Keratinocyte (primary cell): ENCODE data around the gene EIF1AD. TPM values are rescaled to one million over a fixed set of nuclear protein-coding genes. Genes with fewer than 3 reads are reported as not detected.
"Not testable (repeated sequence)": the region's sequence is repeated elsewhere in the genome, so short reads cannot be mapped to it uniquely, and the experiment has no call there.

ENCODE experiments used
- DNase-seq: peaks from one replicate; pipeline ENCODE4 v3.0.0-alpha.2; 2011; ENCODE audit warnings: low read depth, missing footprints, low spot score
- FAIRE-seq: peaks from 2 replicates; lab custom pipeline; 2011; peaks lifted over from hg19 to GRCh38; lab: Jason Lieb, UNC
- H2AFZ ChIP-seq: 2 replicates; pipeline ENCODE4 v1.6.0; 2012; ENCODE audit warnings: low read length, control low read depth, inconsistent platforms; ENCODE audit not compliant: control insufficient read depth
- H3K27ac ChIP-seq: 2 replicates; pipeline ENCODE4 v1.5.1; 2011; ENCODE audit warnings: low read length; ENCODE audit not compliant: control insufficient read depth, insufficient read depth
- H3K27me3 ChIP-seq: 3 replicates; pipeline ENCODE4 v1.6.0; 2011; ENCODE audit warnings: low read length; ENCODE audit not compliant: control insufficient read depth, insufficient read depth; ENCODE audit errors: extremely low read depth
- H3K36me3 ChIP-seq, 2 experiments: 2 replicates in 1 of 2; 3 replicates in 1 of 2; pipeline ENCODE4 v1.5.1; 2011; ENCODE audit warnings: low read length in 2 of 2, mild to moderate bottlenecking in 1 of 2; ENCODE audit not compliant: control insufficient read depth in 2 of 2, insufficient read depth in 2 of 2; ENCODE audit errors: extremely low read depth in 1 of 2
- H3K4me1 ChIP-seq: 3 replicates; pipeline ENCODE4 v1.5.1; 2011; ENCODE audit warnings: low read length; ENCODE audit not compliant: control insufficient read depth, insufficient read depth; ENCODE audit errors: extremely low read depth
- H3K4me2 ChIP-seq: 3 replicates; pipeline ENCODE4 v1.6.0; 2011; ENCODE audit warnings: low read depth, low read length; ENCODE audit not compliant: control insufficient read depth, insufficient read depth; ENCODE audit errors: extremely low read depth
- H3K4me3 ChIP-seq, 3 experiments: fragments of 200-600 bp in 1 of 3; sonication (generic) in 1 of 3; 2 replicates in 2 of 3; 3 replicates in 1 of 3; pipeline ENCODE4 v1.5.1; 2011 to 2016; ENCODE audit warnings: low read length in 3 of 3, mild to moderate bottlenecking in 3 of 3, control low read depth in 2 of 3, inconsistent platforms in 1 of 3, low read depth in 1 of 3, mixed read lengths in 1 of 3, mixed run types in 1 of 3, moderate library complexity in 1 of 3; ENCODE audit not compliant: control insufficient read depth in 2 of 3, insufficient read depth in 2 of 3; ENCODE audit errors: extremely low read depth in 1 of 3
- H3K79me2 ChIP-seq: 2 replicates; pipeline ENCODE4 v1.6.0; 2012; ENCODE audit warnings: low read length; ENCODE audit not compliant: control insufficient read depth, insufficient read depth
- H3K9ac ChIP-seq: 3 replicates; pipeline ENCODE4 v1.6.0; 2011; ENCODE audit warnings: low read length; ENCODE audit not compliant: control insufficient read depth, insufficient read depth; ENCODE audit errors: extremely low read depth
- H3K9me1 ChIP-seq: 3 replicates; pipeline ENCODE4 v1.6.0; 2011; ENCODE audit warnings: low read length; ENCODE audit not compliant: control insufficient read depth, insufficient read depth; ENCODE audit errors: extremely low read depth
- H3K9me3 ChIP-seq: 2 replicates; pipeline ENCODE4 v1.5.1; 2012; ENCODE audit warnings: low read depth, low read length; ENCODE audit not compliant: control insufficient read depth
- H4K20me1 ChIP-seq: 3 replicates; pipeline ENCODE4 v1.6.0; 2011; ENCODE audit warnings: low read length; ENCODE audit not compliant: control insufficient read depth, insufficient read depth; ENCODE audit errors: extremely low read depth
- EZH2 ChIP-seq: IDR thresholded peaks from one replicate; pipeline ENCODE4 v1.6.1; 2012; ENCODE audit warnings: inconsistent platforms, mild to moderate bottlenecking, low read length, moderate library complexity
- dilution Hi-C: fragments of 300-500 bp; cut with MboI; formaldehyde crosslinking; loops from one replicate; pipeline ENCODE4 v1.7.0; 2020; ENCODE audit warnings: low sequenced_read_pairs; ENCODE audit not compliant: extremely low pct_ligation_motif_present
- polyA plus RNA-seq, 5 experiments: library from polyadenylated mRNA; depleted of rRNA in 3 of 5; stranded (reverse) in 3 of 5; stranded (forward) in 1 of 5; unstranded in 1 of 5; fragments of >200 nt; gene quantifications; 1 replicate in 1 of 5; 2 replicates in 3 of 5; 3 replicates in 1 of 5; pipeline versions ENCODE4 v1.2.1 to v1.2.3, GENCODE V29; 2011 to 2012; ENCODE audit warnings: missing spikeins in 2 of 5, low read depth in 1 of 5, low replicate concordance in 1 of 5
- TF ChIP-seq, protein P1 (sequence below), 3 experiments: IDR thresholded peaks in 1 of 3; conservative IDR thresholded peaks in 1 of 3; optimal IDR thresholded peaks in 1 of 3; 2 replicates in 2 of 3; 3 replicates in 1 of 3; pipeline versions ENCODE3 to v1.5.1; 2011; ENCODE audit warnings: low read length in 3 of 3, mild to moderate bottlenecking in 3 of 3, moderate library complexity in 2 of 3, control low read depth in 1 of 3, inconsistent platforms in 1 of 3; ENCODE audit not compliant: insufficient read depth in 2 of 3; ENCODE audit errors: extremely low read depth in 1 of 3

EIF1AD gene
- polyA plus RNA-seq, 1 donor (not counting 4 experiments of a cell fraction or from before 2014, with no cell fraction given), result 29.6 TPM

DNA sequence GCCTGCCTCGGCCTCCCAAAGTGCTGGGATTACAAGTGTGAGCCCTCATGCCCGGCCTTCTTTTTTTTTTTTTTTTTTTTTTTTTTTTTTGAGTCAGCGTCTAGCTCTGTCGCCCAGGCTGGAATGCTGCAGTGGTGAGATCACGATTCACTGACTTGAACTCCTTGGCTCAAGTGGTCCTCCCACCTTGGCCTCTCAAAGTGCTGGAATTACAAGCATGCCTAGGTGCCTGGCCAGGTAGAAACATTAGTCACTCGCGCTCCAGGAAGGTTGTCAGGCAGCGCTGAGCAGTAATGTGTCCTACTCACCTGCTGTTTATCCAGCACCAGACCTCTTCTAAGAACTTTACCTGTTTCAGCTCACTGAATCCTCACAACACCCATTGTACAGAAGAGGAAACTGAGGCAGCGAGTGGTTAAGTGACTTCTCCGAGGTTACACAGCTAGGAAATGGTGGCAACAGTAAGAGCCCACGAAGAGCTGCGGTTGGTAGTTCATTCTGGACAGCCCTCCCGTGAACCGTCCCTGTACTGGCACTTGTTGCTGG lies 9.4 kb upstream of the EIF1AD start:
- H3K9me1 ChIP-seq, result peaks cover 3% of the 10 kb centered on the region
- H3K27me3 ChIP-seq, result no peaks in the 10 kb centered on the region
- FAIRE-seq (peak; percentile 69), DNase-seq (peak; percentile 98)
- dilution Hi-C loops, result no loop called here
- peaks cover 38% of the 10 kb centered on the region for H3K4me1 ChIP-seq
- H3K4me2 ChIP-seq, result peak overlapping the region; percentile 78
- TF ChIP-seq, protein P1, sequence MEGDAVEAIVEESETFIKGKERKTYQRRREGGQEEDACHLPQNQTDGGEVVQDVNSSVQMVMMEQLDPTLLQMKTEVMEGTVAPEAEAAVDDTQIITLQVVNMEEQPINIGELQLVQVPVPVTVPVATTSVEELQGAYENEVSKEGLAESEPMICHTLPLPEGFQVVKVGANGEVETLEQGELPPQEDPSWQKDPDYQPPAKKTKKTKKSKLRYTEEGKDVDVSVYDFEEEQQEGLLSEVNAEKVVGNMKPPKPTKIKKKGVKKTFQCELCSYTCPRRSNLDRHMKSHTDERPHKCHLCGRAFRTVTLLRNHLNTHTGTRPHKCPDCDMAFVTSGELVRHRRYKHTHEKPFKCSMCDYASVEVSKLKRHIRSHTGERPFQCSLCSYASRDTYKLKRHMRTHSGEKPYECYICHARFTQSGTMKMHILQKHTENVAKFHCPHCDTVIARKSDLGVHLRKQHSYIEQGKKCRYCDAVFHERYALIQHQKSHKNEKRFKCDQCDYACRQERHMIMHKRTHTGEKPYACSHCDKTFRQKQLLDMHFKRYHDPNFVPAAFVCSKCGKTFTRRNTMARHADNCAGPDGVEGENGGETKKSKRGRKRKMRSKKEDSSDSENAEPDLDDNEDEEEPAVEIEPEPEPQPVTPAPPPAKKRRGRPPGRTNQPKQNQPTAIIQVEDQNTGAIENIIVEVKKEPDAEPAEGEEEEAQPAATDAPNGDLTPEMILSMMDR (optimal IDR thresholded peaks at IDR 0.05 in 1 of 3, IDR thresholded peaks at IDR 0.05 in 1 of 3, conservative IDR thresholded peaks at IDR 0.05 in 1 of 3; ENCODE audit: extremely low read depth in 1 of 3, insufficient read depth in 2 of 3, low read length in 3 of 3), result no peak
- TF ChIP-seq EZH2, result no peak
- peaks cover 0 to 1% of the 10 kb centered on the region in 2 experiments for H3K36me3 ChIP-seq
- no peak overlapping the region for H3K9ac ChIP-seq
- H4K20me1 ChIP-seq, result no peaks in the 10 kb centered on the region
- H3K27ac ChIP-seq, result no peak overlapping the region
- peak overlapping the region in 1 of 3 experiments; percentile 27 for H3K4me3 ChIP-seq
- H2AFZ ChIP-seq, result no peak overlapping the region
- H3K9me3 ChIP-seq, result no peaks in the 10 kb centered on the region
- H3K79me2 ChIP-seq, result no peaks in the 10 kb centered on the region

DNA sequence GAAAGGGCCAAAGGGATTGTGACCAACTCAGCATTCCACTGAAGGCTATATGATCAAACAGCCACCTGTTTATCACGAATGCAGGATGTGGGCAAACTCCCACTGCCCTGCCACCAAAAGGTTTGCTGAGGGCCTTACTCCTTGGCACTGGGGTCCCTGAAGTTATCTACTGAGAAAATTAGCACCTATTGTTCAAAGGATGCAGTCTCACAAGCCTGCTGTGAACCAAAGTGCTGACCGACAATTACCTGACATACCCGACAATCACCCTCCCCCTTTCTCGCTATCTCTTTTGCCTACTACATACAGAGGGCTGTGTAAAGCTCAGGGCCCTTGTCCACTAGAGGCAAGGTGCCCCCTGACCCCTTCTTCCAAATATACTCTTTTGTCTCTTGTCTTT lies 8.1 kb upstream of the EIF1AD start:
- FAIRE-seq, H3K4me2 ChIP-seq, H4K20me1 ChIP-seq, H3K4me3 ChIP-seq, H3K9me1 ChIP-seq, H3K9me3 ChIP-seq, H3K27me3 ChIP-seq, H3K27ac ChIP-seq, DNase-seq, H3K79me2 ChIP-seq, H2AFZ ChIP-seq, H3K9ac ChIP-seq, H3K36me3 ChIP-seq, dilution Hi-C loops: not testable (repeated sequence)
- H3K4me1 ChIP-seq, result peaks cover 35% of the 10 kb centered on the region
